Endothelial cell of umbilical vein (primary cell): ENCODE measurements around the gene OSER1.

Source experiments
- CTCF ChIP-seq, 2 donors: IDR thresholded peaks; 1 replicate in 1 of 2; 2 replicates in 1 of 2; pipeline ENCODE4 v1.5.1; 2011; ENCODE audit warnings: low read length in 2 of 2, mild to moderate bottlenecking in 2 of 2, moderate library complexity in 2 of 2, control low read depth in 1 of 2, inconsistent platforms in 1 of 2, low read depth in 1 of 2; ENCODE audit not compliant: insufficient read depth in 1 of 2; ENCODE audit errors: extremely low read depth in 1 of 2
- EZH2 ChIP-seq: IDR thresholded peaks from 2 replicates; pipeline ENCODE4 v1.6.1; 2012; ENCODE audit warnings: borderline replicate concordance, low read depth, mild to moderate bottlenecking, moderate library complexity, low read length, inconsistent platforms; ENCODE audit not compliant: severe bottlenecking
- FOS ChIP-seq: IDR thresholded peaks from 2 replicates; pipeline ENCODE4 v1.6.1; 2011; ENCODE audit warnings: mild to moderate bottlenecking, low read length, moderate library complexity, borderline replicate concordance; ENCODE audit not compliant: insufficient read depth
- JUN ChIP-seq: IDR thresholded peaks from 2 replicates; pipeline ENCODE4 v1.6.1; 2011; ENCODE audit warnings: borderline replicate concordance, low read depth; ENCODE audit not compliant: insufficient read length, insufficient read depth
- MAX ChIP-seq: IDR thresholded peaks from 2 replicates; pipeline ENCODE4 v1.6.1; 2011; ENCODE audit not compliant: insufficient read depth, insufficient read length
- POLR2A ChIP-seq: IDR thresholded peaks from 2 replicates; pipeline ENCODE4 v1.6.1; 2012; ENCODE audit warnings: low read depth, mild to moderate bottlenecking, control low read depth, low read length
- POLR2AphosphoS5 ChIP-seq: IDR thresholded peaks from 2 replicates; pipeline ENCODE4 v1.6.1; 2012; ENCODE audit warnings: low read depth, mild to moderate bottlenecking, control low read depth, low read length, moderate library complexity; ENCODE audit not compliant: insufficient read depth

GRCh38 chr20:44167736-44168135 is 42.8 kb downstream of the OSER1 start:
- TF ChIP-seq CTCF (IDR thresholded peaks at IDR 0.05; ENCODE audit: extremely low read depth in 1 of 2, insufficient read depth in 1 of 2, low read depth in 1 of 2, low read length in 2 of 2) (no peak), POLR2A (no peak), EZH2 (no peak), JUN (no peak), POLR2AphosphoS5 (no peak), FOS (no peak), MAX (no peak)
